ENCODE measurements around the gene PAPPA. TPM values are rescaled to one million over a fixed set of nuclear protein-coding genes. Genes with fewer than 3 reads are reported as not detected.

PAPPA gene
- total and polyA plus RNA-seq, 9 of the 15 experiments (the other 6 are each of a cell fraction or from before 2014, with no cell fraction given) = 0.06 to 0.18 (median 0.11) TPM

DNA sequence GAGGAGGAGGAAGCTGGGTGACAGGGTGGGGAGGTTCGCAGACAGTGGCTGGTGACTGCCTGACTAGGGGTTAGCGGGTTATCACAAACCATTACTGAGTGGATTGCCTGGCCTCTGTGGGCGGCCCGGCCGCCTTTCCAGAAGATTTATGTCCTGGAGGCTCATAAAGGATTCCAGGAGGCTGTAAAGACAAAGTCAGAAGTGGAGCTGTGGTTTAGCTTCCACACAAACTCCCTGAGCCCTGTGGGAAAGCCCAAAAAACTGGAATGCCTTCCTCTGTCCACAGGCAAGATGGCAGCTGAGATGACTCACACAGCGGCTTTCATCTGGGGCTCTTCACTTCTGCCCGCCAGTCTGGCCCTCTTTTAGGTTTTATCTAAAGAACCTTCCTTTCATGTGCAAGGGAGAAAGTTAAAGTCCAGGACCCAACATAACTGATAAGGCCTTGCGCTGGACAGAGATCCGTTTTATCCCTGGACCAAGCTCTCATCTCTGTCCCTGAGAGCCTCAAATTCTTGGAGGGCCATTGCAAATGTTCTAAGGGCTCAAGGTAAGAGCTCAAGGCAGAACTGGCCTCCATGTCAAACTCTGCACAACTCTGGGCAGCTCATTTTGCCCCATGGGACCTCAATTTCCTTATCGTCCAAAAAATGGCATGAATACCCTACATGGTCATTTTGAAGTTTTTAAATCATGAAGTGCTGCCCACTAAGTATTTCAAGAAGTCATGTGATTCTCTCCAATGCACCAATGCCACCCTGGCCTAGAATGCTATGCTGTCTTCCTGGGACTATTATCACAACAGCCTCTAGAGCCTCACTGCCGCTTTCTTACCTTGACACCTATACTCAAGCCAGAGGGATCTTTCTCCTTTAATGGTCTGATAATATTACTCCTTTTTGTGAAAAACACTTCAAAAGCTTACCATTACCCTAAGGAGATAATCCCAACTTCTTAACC lies 284.1 kb downstream of the PAPPA start (continued):
- TF ChIP-seq CXXC5 (CRISPR knock-in tag; IDR thresholded peaks at IDR 0.05) (peak; percentile 75), ZNF431 (CRISPR knock-in tag; IDR thresholded peaks at IDR 0.05) (no peak), ZNF324 (CRISPR knock-in tag; IDR thresholded peaks at IDR 0.05) (peak; percentile 62; the same call in 1 of the 2 replicates), ZKSCAN3 (CRISPR knock-in tag; IDR thresholded peaks at IDR 0.05) (no peak), MTA3 (IDR thresholded peaks at IDR 0.05; ENCODE audit: borderline replicate concordance) (peak; percentile 50; the same call in 1 of the 2 replicates), KAT7 (CRISPR knock-in tag; IDR thresholded peaks at IDR 0.05; ENCODE audit: borderline replicate concordance) (peak; percentile 72; the same call in 1 of the 2 replicates), TAL1 (IDR thresholded peaks at IDR 0.05) (peak; percentile 63; the same call in 1 of the 2 replicates), RBM34 (IDR thresholded peaks at IDR 0.05; ENCODE audit: borderline replicate concordance, insufficient read depth, low read length) (no peak), ZNF695 (CRISPR knock-in tag; IDR thresholded peaks at IDR 0.05) (no peak), ATF7 (IDR thresholded peaks at IDR 0.05) (peak; percentile 68), ZNF197 (CRISPR knock-in tag; IDR thresholded peaks at IDR 0.05; ENCODE audit: low read depth) (0 out of 2 replicates have a peak, but pooled peaks have one; percentile 73), HDAC2 (IDR thresholded peaks at IDR 0.05) (no peak)
- TF ChIP-seq, protein P1, sequence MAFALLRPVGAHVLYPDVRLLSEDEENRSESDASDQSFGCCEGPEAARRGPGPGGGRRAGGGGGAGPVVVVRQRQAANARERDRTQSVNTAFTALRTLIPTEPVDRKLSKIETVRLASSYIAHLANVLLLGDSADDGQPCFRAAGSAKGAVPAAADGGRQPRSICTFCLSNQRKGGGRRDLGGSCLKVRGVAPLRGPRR (CRISPR knock-in tag; IDR thresholded peaks at IDR 0.05) = peak; percentile 90; the same call in 1 of the 2 replicates
- TF ChIP-seq, protein P2, sequence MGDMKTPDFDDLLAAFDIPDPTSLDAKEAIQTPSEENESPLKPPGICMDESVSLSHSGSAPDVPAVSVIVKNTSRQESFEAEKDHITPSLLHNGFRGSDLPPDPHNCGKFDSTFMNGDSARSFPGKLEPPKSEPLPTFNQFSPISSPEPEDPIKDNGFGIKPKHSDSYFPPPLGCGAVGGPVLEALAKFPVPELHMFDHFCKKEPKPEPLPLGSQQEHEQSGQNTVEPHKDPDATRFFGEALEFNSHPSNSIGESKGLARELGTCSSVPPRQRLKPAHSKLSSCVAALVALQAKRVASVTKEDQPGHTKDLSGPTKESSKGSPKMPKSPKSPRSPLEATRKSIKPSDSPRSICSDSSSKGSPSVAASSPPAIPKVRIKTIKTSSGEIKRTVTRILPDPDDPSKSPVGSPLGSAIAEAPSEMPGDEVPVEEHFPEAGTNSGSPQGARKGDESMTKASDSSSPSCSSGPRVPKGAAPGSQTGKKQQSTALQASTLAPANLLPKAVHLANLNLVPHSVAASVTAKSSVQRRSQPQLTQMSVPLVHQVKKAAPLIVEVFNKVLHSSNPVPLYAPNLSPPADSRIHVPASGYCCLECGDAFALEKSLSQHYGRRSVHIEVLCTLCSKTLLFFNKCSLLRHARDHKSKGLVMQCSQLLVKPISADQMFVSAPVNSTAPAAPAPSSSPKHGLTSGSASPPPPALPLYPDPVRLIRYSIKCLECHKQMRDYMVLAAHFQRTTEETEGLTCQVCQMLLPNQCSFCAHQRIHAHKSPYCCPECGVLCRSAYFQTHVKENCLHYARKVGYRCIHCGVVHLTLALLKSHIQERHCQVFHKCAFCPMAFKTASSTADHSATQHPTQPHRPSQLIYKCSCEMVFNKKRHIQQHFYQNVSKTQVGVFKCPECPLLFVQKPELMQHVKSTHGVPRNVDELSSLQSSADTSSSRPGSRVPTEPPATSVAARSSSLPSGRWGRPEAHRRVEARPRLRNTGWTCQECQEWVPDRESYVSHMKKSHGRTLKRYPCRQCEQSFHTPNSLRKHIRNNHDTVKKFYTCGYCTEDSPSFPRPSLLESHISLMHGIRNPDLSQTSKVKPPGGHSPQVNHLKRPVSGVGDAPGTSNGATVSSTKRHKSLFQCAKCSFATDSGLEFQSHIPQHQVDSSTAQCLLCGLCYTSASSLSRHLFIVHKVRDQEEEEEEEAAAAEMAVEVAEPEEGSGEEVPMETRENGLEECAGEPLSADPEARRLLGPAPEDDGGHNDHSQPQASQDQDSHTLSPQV (IDR thresholded peaks at IDR 0.05) = peak; percentile 88
- TF ChIP-seq, protein P3, sequence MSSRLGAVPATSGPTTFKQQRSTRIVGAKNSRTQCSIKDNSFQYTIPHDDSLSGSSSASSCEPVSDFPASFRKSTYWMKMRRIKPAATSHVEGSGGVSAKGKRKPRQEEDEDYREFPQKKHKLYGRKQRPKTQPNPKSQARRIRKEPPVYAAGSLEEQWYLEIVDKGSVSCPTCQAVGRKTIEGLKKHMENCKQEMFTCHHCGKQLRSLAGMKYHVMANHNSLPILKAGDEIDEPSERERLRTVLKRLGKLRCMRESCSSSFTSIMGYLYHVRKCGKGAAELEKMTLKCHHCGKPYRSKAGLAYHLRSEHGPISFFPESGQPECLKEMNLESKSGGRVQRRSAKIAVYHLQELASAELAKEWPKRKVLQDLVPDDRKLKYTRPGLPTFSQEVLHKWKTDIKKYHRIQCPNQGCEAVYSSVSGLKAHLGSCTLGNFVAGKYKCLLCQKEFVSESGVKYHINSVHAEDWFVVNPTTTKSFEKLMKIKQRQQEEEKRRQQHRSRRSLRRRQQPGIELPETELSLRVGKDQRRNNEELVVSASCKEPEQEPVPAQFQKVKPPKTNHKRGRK (tag; IDR thresholded peaks at IDR 0.05) = no peak
- TF ChIP-seq, protein P4, sequence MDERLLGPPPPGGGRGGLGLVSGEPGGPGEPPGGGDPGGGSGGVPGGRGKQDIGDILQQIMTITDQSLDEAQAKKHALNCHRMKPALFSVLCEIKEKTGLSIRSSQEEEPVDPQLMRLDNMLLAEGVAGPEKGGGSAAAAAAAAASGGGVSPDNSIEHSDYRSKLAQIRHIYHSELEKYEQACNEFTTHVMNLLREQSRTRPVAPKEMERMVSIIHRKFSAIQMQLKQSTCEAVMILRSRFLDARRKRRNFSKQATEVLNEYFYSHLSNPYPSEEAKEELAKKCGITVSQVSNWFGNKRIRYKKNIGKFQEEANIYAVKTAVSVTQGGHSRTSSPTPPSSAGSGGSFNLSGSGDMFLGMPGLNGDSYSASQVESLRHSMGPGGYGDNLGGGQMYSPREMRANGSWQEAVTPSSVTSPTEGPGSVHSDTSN (CRISPR knock-in tag; IDR thresholded peaks at IDR 0.05; ENCODE audit: low read depth) = no peak; the same call in 1 of the 2 replicates
- TF ChIP-seq, protein P4 (tag; conservative IDR thresholded peaks at IDR 0.05; ENCODE audit: low read depth) = peak; percentile 87
- TF ChIP-seq, protein P5, sequence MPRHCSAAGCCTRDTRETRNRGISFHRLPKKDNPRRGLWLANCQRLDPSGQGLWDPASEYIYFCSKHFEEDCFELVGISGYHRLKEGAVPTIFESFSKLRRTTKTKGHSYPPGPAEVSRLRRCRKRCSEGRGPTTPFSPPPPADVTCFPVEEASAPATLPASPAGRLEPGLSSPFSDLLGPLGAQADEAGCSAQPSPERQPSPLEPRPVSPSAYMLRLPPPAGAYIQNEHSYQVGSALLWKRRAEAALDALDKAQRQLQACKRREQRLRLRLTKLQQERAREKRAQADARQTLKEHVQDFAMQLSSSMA (CRISPR knock-in tag; IDR thresholded peaks at IDR 0.05) = no peak
